Brain microvascular endothelial cell (primary cell): Measurements from ENCODE around the gene NDRG2.

ENCODE experiments used
- DNase-seq: peaks from one replicate; pipeline ENCODE4 v3.0.0-alpha.2; 2020
- H3K27ac ChIP-seq: fragments of 250-450 bp; sonication (Bioruptor Pico); 2 replicates; pipeline ENCODE4 v1.5.1; 2020; ENCODE audit warnings: mild to moderate bottlenecking, moderate library complexity
- H3K27me3 ChIP-seq: fragments of 250-450 bp; sonication (Bioruptor Pico); replicated peaks from 2 replicates; pipeline ENCODE4 v1.5.1; 2020; ENCODE audit warnings: mild to moderate bottlenecking
- H3K36me3 ChIP-seq: fragments of 250-450 bp; sonication (Bioruptor Pico); replicated peaks from 2 replicates; pipeline ENCODE4 v1.5.1; 2020; ENCODE audit warnings: mild to moderate bottlenecking
- H3K4me3 ChIP-seq: 2 replicates; pipeline ENCODE4 v1.5.1; 2011; ENCODE audit warnings: low read depth, mild to moderate bottlenecking, control low read depth, low read length, moderate library complexity
- CTCF ChIP-seq: IDR thresholded peaks from 2 replicates; pipeline ENCODE4 v1.5.1; 2011; ENCODE audit warnings: low read depth, mild to moderate bottlenecking, moderate library complexity, low read length, control low read depth, inconsistent platforms; ENCODE audit errors: missing control alignments
- in situ Hi-C: cut with HindIII; loops from 2 replicates; pipeline ENCODE4 v1.10.0; 2017; ENCODE audit warnings: low sequenced_read_pairs, low pct_ligation_motif_present

NDRG2 gene

GRCh38 chr14:21026274-21026987, 1.6 kb upstream of the NDRG2 start:
- no peak for DNase-seq
- Histone ChIP-seq H3K4me3 (no peak overlapping the region), H3K36me3 (no peaks in the 10 kb centered on the region), H3K27me3 (peaks cover 27% of the 10 kb centered on the region), H3K27ac (no peak overlapping the region)
- no peak for TF ChIP-seq CTCF
- in situ Hi-C loops, result no loop called here

GRCh38 chr14:21025371-21026273, 761 bp upstream of the NDRG2 start:
- H3K27me3 ChIP-seq, result peaks cover 27% of the 10 kb centered on the region
- TF ChIP-seq CTCF, result no peak
- no peaks in the 10 kb centered on the region for H3K36me3 ChIP-seq
- in situ Hi-C loops, result no loop called here
- no peak overlapping the region for H3K27ac ChIP-seq
- H3K4me3 ChIP-seq, result peak overlapping the region; percentile 51
- DNase-seq, result no peak

GRCh38 chr14:21023817-21024584, 860 bp downstream of the NDRG2 start:
- Histone ChIP-seq H3K27ac (no peak overlapping the region), H3K36me3 (no peaks in the 10 kb centered on the region), H3K27me3 (peaks cover 27% of the 10 kb centered on the region), H3K4me3 (peak overlapping the region; percentile 51)
- in situ Hi-C loops, result no loop called here
- no peak for DNase-seq
- no peak for TF ChIP-seq CTCF

- in situ Hi-C loops, result no loop called here
- no peaks in the 10 kb centered on the region for H3K36me3 ChIP-seq
- no peak for DNase-seq
Observed at GRCh38 chr14:21023174-21023573, 1.7 kb downstream of the NDRG2 start.

GRCh38 chr14:21022686-21023085, 2.2 kb downstream of the NDRG2 start:
- in situ Hi-C loops, result no loop called here
- Histone ChIP-seq H3K4me3 (no peak overlapping the region), H3K36me3 (no peaks in the 10 kb centered on the region), H3K27ac (no peak overlapping the region), H3K27me3 (peaks cover 27% of the 10 kb centered on the region)
- TF ChIP-seq CTCF, result no peak
- no peak for DNase-seq

More at GRCh38 chr14:21023174-21023573, 1.7 kb downstream of the NDRG2 start:
- H3K27me3 ChIP-seq, result peaks cover 27% of the 10 kb centered on the region
- no peak overlapping the region for H3K27ac ChIP-seq
- TF ChIP-seq CTCF, result no peak
- H3K4me3 ChIP-seq, result no peak overlapping the region
